Chondrocyte (in vitro differentiated cells): ENCODE measurements around the gene PTPRE. TPM values are rescaled to one million over a fixed set of nuclear protein-coding genes. Genes with fewer than 3 reads are reported as not detected.

ENCODE experiments used
- DNase-seq: peaks from one replicate; pipeline ENCODE4 v3.0.0; 2021; ENCODE audit warnings: mixed read lengths, low spot score
- H3K27ac Mint-ChIP-seq: one replicate; pipeline ENCODE4 v1.8.0; 2021; ENCODE audit warnings: mild to moderate bottlenecking, moderate library complexity, mixed read lengths; ENCODE audit not compliant: unreplicated experiment
- H3K27me3 Mint-ChIP-seq: 2 replicates; pipeline ENCODE4 v1.8.0; 2021; ENCODE audit warnings: low read depth, mixed read lengths
- H3K36me3 Mint-ChIP-seq: 2 replicates; pipeline ENCODE4 v1.8.0; 2021; ENCODE audit warnings: low read depth, mixed read lengths
- H3K4me1 Mint-ChIP-seq: 2 replicates; pipeline ENCODE4 v1.8.0; 2021; ENCODE audit warnings: low read depth, mild to moderate bottlenecking, mixed read lengths
- H3K4me3 Mint-ChIP-seq: one replicate; pipeline ENCODE4 v1.8.0; 2021; ENCODE audit warnings: mild to moderate bottlenecking, moderate library complexity, mixed read lengths; ENCODE audit not compliant: unreplicated experiment
- H3K9me3 Mint-ChIP-seq: 2 replicates; pipeline ENCODE4 v1.8.0; 2021; ENCODE audit warnings: low read depth, mixed read lengths
- long read RNA-seq: library from polyadenylated mRNA; stranded (forward); transcript quantifications from one replicate; pipeline ENCODE4 v2.0.0, GENCODE V29; 2021
- total RNA-seq: library from RNA; stranded (reverse); gene quantifications from 3 replicates; pipeline ENCODE4 v1.2.1, GENCODE V29; 2021
- TF ChIP-seq, protein P1 (sequence below): fragments of 200-600 bp; sonication (generic); IDR thresholded peaks from 2 replicates; pipeline ENCODE4 v1.5.0; 2021; ENCODE audit warnings: antibody characterized with exemption, mild to moderate bottlenecking, moderate library complexity

Gene PTPRE, protein sequence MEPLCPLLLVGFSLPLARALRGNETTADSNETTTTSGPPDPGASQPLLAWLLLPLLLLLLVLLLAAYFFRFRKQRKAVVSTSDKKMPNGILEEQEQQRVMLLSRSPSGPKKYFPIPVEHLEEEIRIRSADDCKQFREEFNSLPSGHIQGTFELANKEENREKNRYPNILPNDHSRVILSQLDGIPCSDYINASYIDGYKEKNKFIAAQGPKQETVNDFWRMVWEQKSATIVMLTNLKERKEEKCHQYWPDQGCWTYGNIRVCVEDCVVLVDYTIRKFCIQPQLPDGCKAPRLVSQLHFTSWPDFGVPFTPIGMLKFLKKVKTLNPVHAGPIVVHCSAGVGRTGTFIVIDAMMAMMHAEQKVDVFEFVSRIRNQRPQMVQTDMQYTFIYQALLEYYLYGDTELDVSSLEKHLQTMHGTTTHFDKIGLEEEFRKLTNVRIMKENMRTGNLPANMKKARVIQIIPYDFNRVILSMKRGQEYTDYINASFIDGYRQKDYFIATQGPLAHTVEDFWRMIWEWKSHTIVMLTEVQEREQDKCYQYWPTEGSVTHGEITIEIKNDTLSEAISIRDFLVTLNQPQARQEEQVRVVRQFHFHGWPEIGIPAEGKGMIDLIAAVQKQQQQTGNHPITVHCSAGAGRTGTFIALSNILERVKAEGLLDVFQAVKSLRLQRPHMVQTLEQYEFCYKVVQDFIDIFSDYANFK
- 3.1 to 6.2 TPM (median 5.7 TPM) in 3 replicates for total RNA-seq
- long read RNA-seq, full-length matches to known transcripts: 6 of 12 reads
- long read RNA-seq, partial matches to known transcripts: 0 of 12 reads
- long read RNA-seq, other reads (novel, unspliced or antisense): 6 of 12 reads

DNA sequence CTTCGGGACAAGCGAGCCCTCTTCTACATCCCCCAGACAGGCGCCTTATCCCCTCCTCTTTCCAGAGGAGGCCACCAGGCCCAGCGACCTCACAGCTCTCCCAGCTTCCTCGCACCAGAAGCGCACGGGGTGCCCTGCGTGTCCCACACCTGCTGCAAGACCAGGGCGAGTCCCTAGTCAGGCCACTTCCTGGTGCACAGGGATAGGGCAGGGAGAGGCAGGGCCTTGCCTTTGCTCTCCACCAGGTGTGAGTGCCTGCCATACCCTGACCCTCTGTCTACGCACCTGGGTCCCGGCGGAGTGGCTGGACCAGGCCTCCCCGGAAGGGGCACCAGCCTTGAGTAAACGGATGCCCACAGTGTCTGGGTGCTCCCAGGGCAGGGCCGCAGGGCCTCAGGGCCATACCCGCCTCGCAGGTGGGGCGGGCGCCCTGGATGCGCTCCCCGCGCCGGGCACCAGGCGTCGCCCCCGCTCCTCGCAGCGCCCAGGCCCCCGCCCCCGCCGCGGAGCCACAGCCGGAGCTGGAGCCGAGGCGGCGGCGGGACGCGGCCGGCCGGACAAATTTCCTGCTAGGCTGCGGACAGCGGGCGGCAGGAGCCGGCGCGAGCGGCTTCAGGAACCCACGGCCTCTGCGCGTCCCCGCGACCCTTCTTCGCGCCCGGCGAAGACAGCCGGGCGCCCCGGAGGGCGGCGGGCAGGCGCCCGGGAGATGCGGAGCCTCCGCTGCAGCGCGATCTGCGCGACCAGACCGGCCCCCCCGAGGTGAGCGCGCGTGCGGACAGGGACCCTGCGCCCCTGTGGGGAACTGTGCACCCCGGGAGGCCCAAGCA is at the start of gene PTPRE:
Gene PTPRE (plus strand): TSS at position 556 of the 830 bp plus-strand sequence. CDS start 133,779 bp downstream, outside the sequence.
- peaks cover 28% of the 10 kb centered on the region for H3K4me1 Mint-ChIP-seq
- no peaks in the 10 kb centered on the region for H3K9me3 Mint-ChIP-seq
- H3K4me3 Mint-ChIP-seq: peak within 1 kb of the TSS; percentile 61
- no peaks in the 10 kb centered on the region for H3K36me3 Mint-ChIP-seq
- H3K27me3 Mint-ChIP-seq: peaks cover 4% of the 10 kb centered on the region
- no peak within 1 kb of the TSS for H3K27ac Mint-ChIP-seq
- TF ChIP-seq, protein P1, sequence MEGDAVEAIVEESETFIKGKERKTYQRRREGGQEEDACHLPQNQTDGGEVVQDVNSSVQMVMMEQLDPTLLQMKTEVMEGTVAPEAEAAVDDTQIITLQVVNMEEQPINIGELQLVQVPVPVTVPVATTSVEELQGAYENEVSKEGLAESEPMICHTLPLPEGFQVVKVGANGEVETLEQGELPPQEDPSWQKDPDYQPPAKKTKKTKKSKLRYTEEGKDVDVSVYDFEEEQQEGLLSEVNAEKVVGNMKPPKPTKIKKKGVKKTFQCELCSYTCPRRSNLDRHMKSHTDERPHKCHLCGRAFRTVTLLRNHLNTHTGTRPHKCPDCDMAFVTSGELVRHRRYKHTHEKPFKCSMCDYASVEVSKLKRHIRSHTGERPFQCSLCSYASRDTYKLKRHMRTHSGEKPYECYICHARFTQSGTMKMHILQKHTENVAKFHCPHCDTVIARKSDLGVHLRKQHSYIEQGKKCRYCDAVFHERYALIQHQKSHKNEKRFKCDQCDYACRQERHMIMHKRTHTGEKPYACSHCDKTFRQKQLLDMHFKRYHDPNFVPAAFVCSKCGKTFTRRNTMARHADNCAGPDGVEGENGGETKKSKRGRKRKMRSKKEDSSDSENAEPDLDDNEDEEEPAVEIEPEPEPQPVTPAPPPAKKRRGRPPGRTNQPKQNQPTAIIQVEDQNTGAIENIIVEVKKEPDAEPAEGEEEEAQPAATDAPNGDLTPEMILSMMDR: peak; percentile 84
- DNase-seq: no peak

- H3K27ac Mint-ChIP-seq: no peak overlapping the region
- TF ChIP-seq, protein P1: no peak
- peaks cover 2% of the 10 kb centered on the region for H3K27me3 Mint-ChIP-seq
- no peak overlapping the region for H3K4me3 Mint-ChIP-seq
- peaks cover 7% of the 10 kb centered on the region for H3K36me3 Mint-ChIP-seq
- no peaks in the 10 kb centered on the region for H3K4me1 Mint-ChIP-seq
- no peak for DNase-seq
- H3K9me3 Mint-ChIP-seq: peaks cover 14% of the 10 kb centered on the region
These were observed 46.3 kb upstream of the PTPRE start for GRCh38 chr10:127860592-127860991.

DNA sequence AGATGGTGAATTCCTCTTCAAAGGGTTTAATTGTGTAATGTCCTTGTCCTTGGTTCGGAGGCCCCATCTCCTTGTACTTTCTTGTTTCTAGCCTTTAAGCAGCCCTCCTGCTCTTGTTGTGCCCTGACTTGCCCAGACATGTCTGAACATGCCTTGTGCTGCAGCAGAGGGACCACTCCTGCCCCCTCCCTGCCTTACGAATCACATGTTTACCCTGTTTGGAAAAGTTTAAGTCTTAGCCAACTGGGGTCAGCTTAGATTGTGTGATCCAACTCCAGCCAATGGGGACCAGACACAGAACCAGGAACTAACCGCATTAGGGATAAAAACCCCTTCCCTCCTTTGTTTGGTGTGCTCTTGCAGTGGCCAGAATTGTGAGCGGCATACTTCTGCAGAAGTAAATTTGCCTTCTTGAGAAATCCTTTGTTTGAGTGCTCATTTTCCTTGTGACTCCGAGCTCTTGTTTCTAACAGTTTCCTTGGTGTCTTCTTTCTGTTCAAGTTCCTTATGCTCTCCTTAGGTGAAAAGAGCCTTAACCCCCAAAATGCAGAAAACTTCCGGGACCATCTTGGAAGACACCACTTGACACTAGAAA is 43.6 kb upstream of the PTPRE start:
- DNase-seq: no peak
- Mint-ChIP-seq H3K27ac (peak overlapping the region; percentile 68), H3K4me1 (no peaks in the 10 kb centered on the region), H3K9me3 (peaks cover 17% of the 10 kb centered on the region), H3K4me3 (no peak overlapping the region), H3K36me3 (peaks cover 7% of the 10 kb centered on the region), H3K27me3 (peaks cover 12% of the 10 kb centered on the region)
- TF ChIP-seq, protein P1: no peak

- peaks cover 31% of the 10 kb centered on the region for H3K9me3 Mint-ChIP-seq
- H3K4me3 Mint-ChIP-seq: no peak overlapping the region
- H3K27me3 Mint-ChIP-seq: peaks cover 22% of the 10 kb centered on the region
- H3K27ac Mint-ChIP-seq: no peak overlapping the region
- DNase-seq: no peak
- TF ChIP-seq, protein P1: no peak
- peaks cover 11% of the 10 kb centered on the region for H3K36me3 Mint-ChIP-seq
- no peaks in the 10 kb centered on the region for H3K4me1 Mint-ChIP-seq
These were observed 40.5 kb upstream of the PTPRE start for GRCh38 chr10:127866276-127867013.
